HUES64 (cell line): ENCODE data around the gene MED13.

Source experiments
- H3K27ac ChIP-seq: 2 replicates; pipeline ENCODE4 v1.7.0; 2013; ENCODE audit warnings: low read depth, low read length, inconsistent platforms
- H3K27me3 ChIP-seq: 2 replicates; pipeline ENCODE4 v1.6.1; 2013; ENCODE audit warnings: mild to moderate bottlenecking, low read length; ENCODE audit not compliant: insufficient read depth
- H3K36me3 ChIP-seq: 2 replicates; pipeline ENCODE4 v1.6.1; 2013; ENCODE audit warnings: mild to moderate bottlenecking, low read length; ENCODE audit not compliant: insufficient read depth
- H3K4me1 ChIP-seq: 2 replicates; pipeline ENCODE4 v1.6.1; 2013; ENCODE audit warnings: mild to moderate bottlenecking, low read length, moderate library complexity; ENCODE audit not compliant: insufficient read depth
- H3K4me3 ChIP-seq: 2 replicates; pipeline ENCODE4 v1.5.1; 2013; ENCODE audit warnings: mild to moderate bottlenecking, low read length, moderate library complexity
- H3K9ac ChIP-seq: 2 replicates; pipeline ENCODE4 v1.6.1; 2013; ENCODE audit warnings: mild to moderate bottlenecking, low read depth, low read length
- H3K9me3 ChIP-seq: 2 replicates; pipeline ENCODE4 v1.6.1; 2013; ENCODE audit warnings: low read depth, low read length; ENCODE audit not compliant: insufficient read depth
- WGBS: fragments of 150-250, 120-280 bp; methylation state at CpG from one replicate; pipeline ENCODE4 v1.1.7; 2013; ENCODE audit warnings: missing lambda C conversion rate; 5-methylcytosine and 5-hydroxymethylcytosine counted together

Gene MED13

DNA sequence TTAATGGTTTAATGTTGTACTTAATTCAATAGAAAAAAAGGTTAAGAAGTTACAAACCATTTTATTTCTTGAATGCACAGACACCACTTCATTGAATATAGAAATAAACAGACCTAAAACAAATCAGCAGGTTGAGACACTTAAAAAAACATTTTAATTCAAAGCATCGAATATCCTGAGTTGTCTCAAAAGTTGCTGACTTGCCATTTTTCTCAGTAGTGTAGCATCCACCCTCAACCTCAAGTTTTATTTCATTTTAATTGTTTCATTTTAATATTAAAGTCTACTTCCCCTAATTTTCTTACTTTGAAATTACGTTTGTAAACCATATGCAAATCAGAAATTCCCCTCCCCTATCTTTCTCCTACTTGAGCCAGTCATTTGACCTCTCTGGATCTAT is 5.8 kb upstream of the MED13 start:
- Histone ChIP-seq H3K36me3 (no peaks in the 10 kb centered on the region), H3K9ac (no peak overlapping the region), H3K4me1 (no peaks in the 10 kb centered on the region), H3K9me3 (no peaks in the 10 kb centered on the region), H3K27ac (no peak overlapping the region), H3K4me3 (no peak overlapping the region), H3K27me3 (no peaks in the 10 kb centered on the region)
- WGBS, result 87% methylated on average over 2 of the region's 2 CpGs

- H3K9ac ChIP-seq, result no peak overlapping the region
- H3K4me3 ChIP-seq, result no peak overlapping the region
- peaks cover 14% of the 10 kb centered on the region for H3K4me1 ChIP-seq
- H3K27ac ChIP-seq, result no peak overlapping the region
- H3K27me3 ChIP-seq, result no peaks in the 10 kb centered on the region
- 83% methylated on average over 7 of the region's 7 CpGs for WGBS
- no peaks in the 10 kb centered on the region for H3K9me3 ChIP-seq
- H3K36me3 ChIP-seq, result peaks cover 8% of the 10 kb centered on the region
Measured at GRCh38 chr17:62067165-62068145, 2.4 kb upstream of the MED13 start.

- Histone ChIP-seq H3K9me3 (no peaks in the 10 kb centered on the region), H3K4me1 (peaks cover 22% of the 10 kb centered on the region), H3K27me3 (no peaks in the 10 kb centered on the region), H3K36me3 (peaks cover 24% of the 10 kb centered on the region), H3K27ac (peak overlapping the region; percentile 98), H3K4me3 (peak overlapping the region; percentile 91), H3K9ac (peak overlapping the region; percentile 98)
- 2% methylated on average over 51 of the region's 51 CpGs for WGBS
Measured at GRCh38 chr17:62065611-62066468, 762 bp upstream of the MED13 start.

GRCh38 chr17:62064029-62064790 is 868 bp downstream of the MED13 start:
- Histone ChIP-seq H3K9me3 (no peaks in the 10 kb centered on the region), H3K4me3 (peak overlapping the region; percentile 91), H3K4me1 (peaks cover 22% of the 10 kb centered on the region), H3K36me3 (peaks cover 33% of the 10 kb centered on the region), H3K27ac (no peak overlapping the region), H3K27me3 (no peaks in the 10 kb centered on the region), H3K9ac (peak overlapping the region; percentile 66)
- 5% methylated on average over 5 of the region's 5 CpGs for WGBS

DNA sequence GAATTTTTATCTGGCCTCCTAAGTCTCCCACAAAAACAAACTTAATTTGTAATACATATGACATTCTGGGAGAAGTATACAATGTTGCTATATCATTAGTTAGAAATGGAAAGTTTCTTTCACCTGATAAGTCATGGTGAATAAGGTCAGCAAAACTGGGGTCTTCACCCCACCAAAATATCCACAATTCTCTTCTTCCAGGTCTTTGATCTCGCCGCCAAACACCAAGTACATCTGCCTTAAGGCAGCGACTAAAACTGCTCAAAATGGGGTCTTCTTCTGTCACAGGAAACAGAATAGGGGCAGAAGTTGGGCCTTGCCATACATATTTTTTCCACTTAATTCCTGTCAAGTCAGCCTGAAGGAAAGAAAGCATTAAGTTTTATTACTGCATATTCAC is 2.1 kb downstream of the MED13 start:
- Histone ChIP-seq H3K9ac (no peak overlapping the region), H3K9me3 (no peaks in the 10 kb centered on the region), H3K4me1 (peaks cover 22% of the 10 kb centered on the region), H3K27me3 (no peaks in the 10 kb centered on the region), H3K36me3 (peaks cover 43% of the 10 kb centered on the region), H3K27ac (no peak overlapping the region), H3K4me3 (peak overlapping the region; percentile 91)
- WGBS, result 68% methylated on average over 3 of the region's 3 CpGs

- Histone ChIP-seq H3K4me1 (peaks cover 25% of the 10 kb centered on the region), H3K27ac (no peak overlapping the region), H3K4me3 (peak overlapping the region; percentile 91; the same call in 1 of the 2 replicates), H3K27me3 (no peaks in the 10 kb centered on the region), H3K9ac (no peak overlapping the region), H3K9me3 (no peaks in the 10 kb centered on the region), H3K36me3 (peaks cover 49% of the 10 kb centered on the region)
- 69% methylated on average over 1 of the region's 1 CpG for WGBS
Measured at GRCh38 chr17:62062302-62062701, 2.8 kb downstream of the MED13 start.

DNA sequence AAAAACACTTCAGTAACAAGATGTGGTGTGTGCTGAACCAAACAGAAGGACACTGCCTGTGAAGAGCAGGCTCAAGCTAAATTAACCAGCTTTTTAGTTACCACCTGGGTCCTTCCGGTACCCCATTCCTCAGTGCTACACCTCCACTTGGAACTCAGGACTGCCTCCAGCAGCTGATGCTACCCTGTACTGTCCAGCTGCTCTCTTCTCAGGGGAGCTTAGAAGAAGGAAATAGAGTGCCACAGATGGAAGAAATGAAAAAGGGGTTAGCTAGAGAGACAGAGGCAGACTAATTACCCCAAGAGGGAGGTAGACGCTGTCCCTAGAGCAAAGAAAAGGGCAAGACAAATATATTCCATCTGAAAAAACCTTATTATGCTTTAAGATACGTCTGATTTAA is 5.7 kb downstream of the MED13 start:
- no peak overlapping the region for H3K27ac ChIP-seq
- H3K9me3 ChIP-seq, result no peaks in the 10 kb centered on the region
- H3K27me3 ChIP-seq, result no peaks in the 10 kb centered on the region
- H3K4me3 ChIP-seq, result no peak overlapping the region
- no peak overlapping the region for H3K9ac ChIP-seq
- WGBS, result 100% methylated on average over 2 of the region's 3 CpGs
- peaks cover 77% of the 10 kb centered on the region for H3K36me3 ChIP-seq
- peaks cover 33% of the 10 kb centered on the region for H3K4me1 ChIP-seq

DNA sequence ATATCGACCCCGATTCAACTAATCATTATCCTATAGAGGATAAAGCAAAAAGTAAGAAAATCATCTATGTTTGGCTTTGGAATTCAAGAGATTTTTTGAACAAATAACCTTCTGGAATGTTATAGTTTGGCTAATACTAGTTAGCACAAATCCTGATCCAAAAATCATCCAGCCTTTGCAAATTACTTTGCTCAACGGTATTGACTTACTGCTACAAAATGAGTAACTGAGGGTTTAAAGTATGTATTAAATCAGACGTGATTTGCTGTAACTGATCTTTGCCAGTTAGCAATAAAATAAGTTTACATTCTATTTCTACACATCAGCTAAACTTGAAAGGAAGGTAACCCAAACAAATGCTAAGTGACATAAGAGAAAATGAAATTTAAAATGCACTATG is 6.5 kb downstream of the MED13 start:
- WGBS, result 50% methylated on average over 1 of the region's 4 CpGs
- Histone ChIP-seq H3K4me3 (no peak overlapping the region), H3K27me3 (no peaks in the 10 kb centered on the region), H3K36me3 (peaks cover 82% of the 10 kb centered on the region), H3K9me3 (no peaks in the 10 kb centered on the region), H3K27ac (no peak overlapping the region), H3K4me1 (peaks cover 28% of the 10 kb centered on the region), H3K9ac (no peak overlapping the region)

GRCh38 chr17:62057696-62058095 is 7.4 kb downstream of the MED13 start:
- peaks cover 85% of the 10 kb centered on the region for H3K36me3 ChIP-seq
- peaks cover 21% of the 10 kb centered on the region for H3K4me1 ChIP-seq

GRCh38 chr17:62052765-62053338 is 12.2 kb downstream of the MED13 start:
- WGBS, result 100% methylated on average over 1 of the region's 2 CpGs
- Histone ChIP-seq H3K9me3 (no peaks in the 10 kb centered on the region), H3K9ac (no peak overlapping the region), H3K27me3 (no peaks in the 10 kb centered on the region), H3K4me3 (no peak overlapping the region), H3K27ac (no peak overlapping the region), H3K36me3 (peaks cover 92% of the 10 kb centered on the region), H3K4me1 (peaks cover 11% of the 10 kb centered on the region; the same call in 1 of the 2 replicates)

More at GRCh38 chr17:62057696-62058095, 7.4 kb downstream of the MED13 start:
- no peak overlapping the region for H3K27ac ChIP-seq
- 80% methylated on average over 1 of the region's 1 CpG for WGBS
- no peaks in the 10 kb centered on the region for H3K27me3 ChIP-seq
- H3K4me3 ChIP-seq, result no peak overlapping the region
- no peaks in the 10 kb centered on the region for H3K9me3 ChIP-seq
- no peak overlapping the region for H3K9ac ChIP-seq
